Measurements from ENCODE around the gene SHOC2.

DNA sequence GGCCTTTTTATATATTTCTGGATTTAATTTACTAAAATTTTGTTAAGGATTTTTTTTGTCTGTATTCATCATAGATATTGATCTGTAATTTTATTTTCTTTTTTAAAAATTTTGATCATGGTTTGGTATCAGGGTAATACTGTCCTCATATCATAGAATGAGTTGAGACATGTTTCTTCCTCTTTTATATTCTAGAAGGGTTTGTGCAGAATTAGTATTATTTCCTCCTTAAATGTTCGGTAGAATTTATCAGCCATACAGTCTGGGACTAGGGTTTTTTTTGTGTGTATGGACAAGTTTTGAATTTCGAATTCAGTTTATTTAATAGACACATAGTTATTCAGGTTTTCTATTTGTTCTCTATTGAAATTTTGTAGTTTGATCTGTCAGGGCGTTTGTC lies 54.0 kb downstream of the SHOC2 start:
- TF ChIP-seq CTCF (conservative IDR thresholded peaks at IDR 0.05; ENCODE audit: low read depth in 2 of 2) = no peak
- no peak for TF ChIP-seq REST (IDR thresholded peaks at IDR 0.05; ENCODE audit: unreplicated experiment)
- no peak for TF ChIP-seq NANOG (IDR thresholded peaks at IDR 0.05; ENCODE audit: borderline replicate concordance)
- no peak for TF ChIP-seq EZH2 (IDR thresholded peaks at IDR 0.05; ENCODE audit: low read depth, unreplicated experiment)
